ENCODE results near the gene GEMIN4. TPM values are rescaled to one million over a fixed set of nuclear protein-coding genes. Genes with fewer than 3 reads are reported as not detected.
"Not testable (repeated sequence)": the region's sequence is repeated elsewhere in the genome, so short reads cannot be mapped to it uniquely, and the experiment has no call there.

Gene GEMIN4
- total RNA-seq, 4 donors from 2014 or later: 9.9 to 29.0 (median 15.9) TPM

- Histone ChIP-seq H3K4me1 (peaks cover 0 to 17% (median 0%) of the 10 kb centered on the region in 4 donors), H3K27ac (peak overlapping the region in 2 of 4 donors; percentile 62 to 83), H3K27me3 (no peaks in the 10 kb centered on the region), H3K36me3 (peaks cover 0 to 86% (median 41%) of the 10 kb centered on the region in 3 donors), H3K4me3 (no peak overlapping the region), H3K9me3 (no peaks in the 10 kb centered on the region)
- 47 to 53% methylated on average over 5 of the region's 5 CpGs for WGBS, 2 donors
- TF ChIP-seq POLR2A (IDR thresholded peaks at IDR 0.05): no peak
- no peak for TF ChIP-seq EP300 (IDR thresholded peaks at IDR 0.05)
- no peak for TF ChIP-seq CTCF (IDR thresholded peaks at IDR 0.05)
- DNase-seq (ENCODE audit: low spot score in 2 of 2): no peak
These were observed 21.0 kb upstream of the GEMIN4 start for GRCh38 chr17:773016-773415.

GRCh38 chr17:767076-767475 is 15.0 kb upstream of the GEMIN4 start:
- TF ChIP-seq CTCF (IDR thresholded peaks at IDR 0.05) (no peak), POLR2A (IDR thresholded peaks at IDR 0.05) (no peak), EP300 (IDR thresholded peaks at IDR 0.05) (no peak)
- no peak for DNase-seq (ENCODE audit: low spot score in 2 of 2)
- no peaks in the 10 kb centered on the region for H3K9me3 ChIP-seq
- H3K4me1 ChIP-seq: no peaks in the 10 kb centered on the region
- H3K27me3 ChIP-seq: no peaks in the 10 kb centered on the region
- WGBS, 2 donors: 71 to 74% methylated on average over 3 of the region's 3 CpGs
- H3K27ac ChIP-seq: no peak overlapping the region
- no peak overlapping the region for H3K4me3 ChIP-seq
- H3K36me3 ChIP-seq: peaks cover 0 to 98% (median 33%) of the 10 kb centered on the region in 3 donors

- H3K36me3 ChIP-seq: peaks cover 0 to 91% (median 13%) of the 10 kb centered on the region in 3 donors
- no peak overlapping the region for H3K4me3 ChIP-seq
- no peak overlapping the region for H3K27ac ChIP-seq
- DNase-seq (ENCODE audit: low spot score in 2 of 2): no peak
- no peaks in the 10 kb centered on the region for H3K4me1 ChIP-seq
- no peaks in the 10 kb centered on the region for H3K27me3 ChIP-seq
- WGBS, 2 donors: 89% methylated on average over 9 of the region's 9 CpGs
- TF ChIP-seq CTCF (IDR thresholded peaks at IDR 0.05) (no peak), EP300 (IDR thresholded peaks at IDR 0.05) (no peak)
- no peaks in the 10 kb centered on the region for H3K9me3 ChIP-seq
These were observed 8.3 kb upstream of the GEMIN4 start for GRCh38 chr17:760371-760770.

- TF ChIP-seq EP300 (IDR thresholded peaks at IDR 0.05): no peak
- no peak for TF ChIP-seq CTCF (IDR thresholded peaks at IDR 0.05)
- TF ChIP-seq POLR2A (IDR thresholded peaks at IDR 0.05): no peak
- Histone ChIP-seq H3K36me3 (peaks cover 0 to 87% (median 13%) of the 10 kb centered on the region in 3 donors), H3K9me3 (no peaks in the 10 kb centered on the region), H3K4me3 (no peak overlapping the region), H3K27ac (no peak overlapping the region), H3K27me3 (no peaks in the 10 kb centered on the region), H3K4me1 (no peaks in the 10 kb centered on the region)
- DNase-seq (ENCODE audit: low spot score in 2 of 2): no peak
- WGBS, 2 donors: 92 to 93% methylated on average over 5 of the region's 5 CpGs
These were observed 7.9 kb upstream of the GEMIN4 start for GRCh38 chr17:759964-760363.

- DNase-seq (ENCODE audit: low spot score in 2 of 2); H3K27me3 ChIP-seq; H3K4me3 ChIP-seq; H3K27ac ChIP-seq; H3K9me3 ChIP-seq: not testable (repeated sequence)
- Histone ChIP-seq H3K36me3 (peaks cover 0 to 48% (median 8%) of the 10 kb centered on the region in 3 donors), H3K4me1 (peaks cover 0 to 12% (median 4%) of the 10 kb centered on the region in 4 donors)
- WGBS, 2 donors: 70 to 75% methylated on average over 15 of the region's 15 CpGs
These were observed 4.0 kb upstream of the GEMIN4 start for GRCh38 chr17:756010-756567.

- not testable (repeated sequence) for H3K27ac ChIP-seq; DNase-seq (ENCODE audit: low spot score in 2 of 2); H3K4me3 ChIP-seq; H3K27me3 ChIP-seq; H3K9me3 ChIP-seq
- peaks cover 0 to 18% (median 11%) of the 10 kb centered on the region in 4 donors for H3K4me1 ChIP-seq
- WGBS, 2 donors: 93 to 95% methylated on average over 9 of the region's 9 CpGs
- peaks cover 0 to 42% (median 7%) of the 10 kb centered on the region in 3 donors for H3K36me3 ChIP-seq
These were observed 3.4 kb upstream of the GEMIN4 start for GRCh38 chr17:755319-755961.
